ENCODE measurements around the gene IQGAP1. TPM values are rescaled to one million over a fixed set of nuclear protein-coding genes. Genes with fewer than 3 reads are reported as not detected.
"Not testable (repeated sequence)": the region's sequence is repeated elsewhere in the genome, so short reads cannot be mapped to it uniquely, and the experiment has no call there.

IQGAP1 gene
- total and polyA plus RNA-seq, 2 donors, result 131 to 144 TPM

- Histone ChIP-seq H3K27ac (ENCODE audit: low read depth in 1 of 2, low read length in 1 of 2) (no peak overlapping the region), H3K9me3 (ENCODE audit: control insufficient read depth in 2 of 2, insufficient read depth in 1 of 2, low read length in 1 of 2) (no peaks in the 10 kb centered on the region), H3K36me3 (ENCODE audit: control insufficient read depth in 2 of 2, insufficient read depth in 2 of 2, low read length in 1 of 2) (peaks cover 55 to 85% of the 10 kb centered on the region in 2 donors), H3K4me1 (ENCODE audit: control insufficient read depth in 2 of 2, insufficient read depth in 2 of 2, low read length in 2 of 2) (no peaks in the 10 kb centered on the region), H3K4me3 (ENCODE audit: low read length in 2 of 2) (no peak overlapping the region), H3K27me3 (ENCODE audit: control insufficient read depth in 2 of 2, insufficient read depth in 1 of 2, low read length in 1 of 2) (no peaks in the 10 kb centered on the region)
- 97% methylated on average over 1 of the region's 1 CpG for WGBS
- DNase-seq (ENCODE audit: low read depth in 6 of 9, low spot score in 9 of 9), result no peak
Measured at GRCh38 chr15:90489514-90489913, 101.5 kb downstream of the IQGAP1 start.

- DNase-seq (ENCODE audit: low read depth in 6 of 9, low spot score in 9 of 9), result no peak
- Histone ChIP-seq H3K27me3 (ENCODE audit: control insufficient read depth in 2 of 2, insufficient read depth in 1 of 2, low read length in 1 of 2) (no peaks in the 10 kb centered on the region), H3K4me3 (ENCODE audit: low read length in 2 of 2) (no peak overlapping the region), H3K9me3 (ENCODE audit: control insufficient read depth in 2 of 2, insufficient read depth in 1 of 2, low read length in 1 of 2) (no peaks in the 10 kb centered on the region), H3K27ac (ENCODE audit: low read depth in 1 of 2, low read length in 1 of 2) (no peak overlapping the region), H3K4me1 (ENCODE audit: control insufficient read depth in 2 of 2, insufficient read depth in 2 of 2, low read length in 2 of 2) (no peaks in the 10 kb centered on the region), H3K36me3 (ENCODE audit: control insufficient read depth in 2 of 2, insufficient read depth in 2 of 2, low read length in 1 of 2) (peaks cover 56 to 85% of the 10 kb centered on the region in 2 donors)
- whole genome bisulfite sequencing, result 99% methylated on average over 2 of the region's 2 CpGs
Measured at GRCh38 chr15:90489944-90490343, 101.9 kb downstream of the IQGAP1 start.

GRCh38 chr15:90493647-90494046 is 105.6 kb downstream of the IQGAP1 start:
- Histone ChIP-seq H3K4me3 (ENCODE audit: low read length in 2 of 2) (no peak overlapping the region), H3K27ac (ENCODE audit: low read depth in 1 of 2, low read length in 1 of 2) (no peak overlapping the region), H3K27me3 (ENCODE audit: control insufficient read depth in 2 of 2, insufficient read depth in 1 of 2, low read length in 1 of 2) (no peaks in the 10 kb centered on the region), H3K9me3 (ENCODE audit: control insufficient read depth in 2 of 2, insufficient read depth in 1 of 2, low read length in 1 of 2) (no peaks in the 10 kb centered on the region), H3K4me1 (ENCODE audit: control insufficient read depth in 2 of 2, insufficient read depth in 2 of 2, low read length in 2 of 2) (no peaks in the 10 kb centered on the region), H3K36me3 (ENCODE audit: control insufficient read depth in 2 of 2, insufficient read depth in 2 of 2, low read length in 1 of 2) (peaks cover 56 to 84% of the 10 kb centered on the region in 2 donors)
- peak in 3 of 9 donors; percentile 7 to 49 (median 44) for DNase-seq (ENCODE audit: low read depth in 6 of 9, low spot score in 9 of 9)

- WGBS, result 98% methylated on average over 3 of the region's 3 CpGs
- H3K36me3 ChIP-seq (ENCODE audit: control insufficient read depth in 2 of 2, insufficient read depth in 2 of 2, low read length in 1 of 2), result peaks cover 59 to 88% of the 10 kb centered on the region in 2 donors
Measured at GRCh38 chr15:90495067-90495466, 107.0 kb downstream of the IQGAP1 start.

GRCh38 chr15:90496791-90497190 is 108.7 kb downstream of the IQGAP1 start:
- Histone ChIP-seq H3K9me3 (ENCODE audit: control insufficient read depth in 2 of 2, insufficient read depth in 1 of 2, low read length in 1 of 2) (no peaks in the 10 kb centered on the region), H3K27me3 (ENCODE audit: control insufficient read depth in 2 of 2, insufficient read depth in 1 of 2, low read length in 1 of 2) (no peaks in the 10 kb centered on the region), H3K36me3 (ENCODE audit: control insufficient read depth in 2 of 2, insufficient read depth in 2 of 2, low read length in 1 of 2) (peaks cover 47 to 88% of the 10 kb centered on the region in 2 donors), H3K4me3 (ENCODE audit: low read length in 2 of 2) (no peak overlapping the region), H3K4me1 (ENCODE audit: control insufficient read depth in 2 of 2, insufficient read depth in 2 of 2, low read length in 2 of 2) (no peaks in the 10 kb centered on the region), H3K27ac (ENCODE audit: low read depth in 1 of 2, low read length in 1 of 2) (no peak overlapping the region)
- DNase-seq (ENCODE audit: low read depth in 6 of 9, low spot score in 9 of 9), result no peak
- 92% methylated on average over 3 of the region's 3 CpGs for WGBS

More at GRCh38 chr15:90495067-90495466, 107.0 kb downstream of the IQGAP1 start:
- Histone ChIP-seq H3K4me1 (ENCODE audit: control insufficient read depth in 2 of 2, insufficient read depth in 2 of 2, low read length in 2 of 2) (no peaks in the 10 kb centered on the region), H3K27ac (ENCODE audit: low read depth in 1 of 2, low read length in 1 of 2) (no peak overlapping the region), H3K4me3 (ENCODE audit: low read length in 2 of 2) (no peak overlapping the region), H3K9me3 (ENCODE audit: control insufficient read depth in 2 of 2, insufficient read depth in 1 of 2, low read length in 1 of 2) (no peaks in the 10 kb centered on the region), H3K27me3 (ENCODE audit: control insufficient read depth in 2 of 2, insufficient read depth in 1 of 2, low read length in 1 of 2) (no peaks in the 10 kb centered on the region)
- DNase-seq (ENCODE audit: low read depth in 6 of 9, low spot score in 9 of 9), result no peak

- Histone ChIP-seq H3K27ac (ENCODE audit: low read depth in 1 of 2, low read length in 1 of 2) (no peak overlapping the region), H3K4me3 (ENCODE audit: low read length in 2 of 2) (no peak overlapping the region), H3K9me3 (ENCODE audit: control insufficient read depth in 2 of 2, insufficient read depth in 1 of 2, low read length in 1 of 2) (no peaks in the 10 kb centered on the region), H3K27me3 (ENCODE audit: control insufficient read depth in 2 of 2, insufficient read depth in 1 of 2, low read length in 1 of 2) (no peaks in the 10 kb centered on the region), H3K4me1 (ENCODE audit: control insufficient read depth in 2 of 2, insufficient read depth in 2 of 2, low read length in 2 of 2) (no peaks in the 10 kb centered on the region), H3K36me3 (ENCODE audit: control insufficient read depth in 2 of 2, insufficient read depth in 2 of 2, low read length in 1 of 2) (peaks cover 41 to 87% of the 10 kb centered on the region in 2 donors)
- WGBS, result 58% methylated on average over 3 of the region's 3 CpGs
- no peak for DNase-seq (ENCODE audit: low read depth in 6 of 9, low spot score in 9 of 9)
Measured at GRCh38 chr15:90497376-90497775, 109.3 kb downstream of the IQGAP1 start.

GRCh38 chr15:90497912-90498311 is 109.9 kb downstream of the IQGAP1 start:
- peaks cover 37 to 83% of the 10 kb centered on the region in 2 donors for H3K36me3 ChIP-seq (ENCODE audit: control insufficient read depth in 2 of 2, insufficient read depth in 2 of 2, low read length in 1 of 2)
- no peaks in the 10 kb centered on the region for H3K27me3 ChIP-seq (ENCODE audit: control insufficient read depth in 2 of 2, insufficient read depth in 1 of 2, low read length in 1 of 2)
- no peak overlapping the region for H3K27ac ChIP-seq (ENCODE audit: low read depth in 1 of 2, low read length in 1 of 2)
- DNase-seq (ENCODE audit: low read depth in 6 of 9, low spot score in 9 of 9), result no peak
- H3K4me3 ChIP-seq (ENCODE audit: low read length in 2 of 2), result no peak overlapping the region
- no peaks in the 10 kb centered on the region for H3K4me1 ChIP-seq (ENCODE audit: control insufficient read depth in 2 of 2, insufficient read depth in 2 of 2, low read length in 2 of 2)
- H3K9me3 ChIP-seq (ENCODE audit: control insufficient read depth in 2 of 2, insufficient read depth in 1 of 2, low read length in 1 of 2), result no peaks in the 10 kb centered on the region
- WGBS, result 91% methylated on average over 6 of the region's 6 CpGs

- peaks cover 33 to 62% of the 10 kb centered on the region in 2 donors for H3K36me3 ChIP-seq (ENCODE audit: control insufficient read depth in 2 of 2, insufficient read depth in 2 of 2, low read length in 1 of 2)
- no peak for DNase-seq (ENCODE audit: low read depth in 6 of 9, low spot score in 9 of 9)
- H3K27me3 ChIP-seq (ENCODE audit: control insufficient read depth in 2 of 2, insufficient read depth in 1 of 2, low read length in 1 of 2), result no peaks in the 10 kb centered on the region
- H3K4me3 ChIP-seq (ENCODE audit: low read length in 2 of 2), result no peak overlapping the region
- H3K9me3 ChIP-seq (ENCODE audit: control insufficient read depth in 2 of 2, insufficient read depth in 1 of 2, low read length in 1 of 2), result no peaks in the 10 kb centered on the region
- H3K4me1 ChIP-seq (ENCODE audit: control insufficient read depth in 2 of 2, insufficient read depth in 2 of 2, low read length in 2 of 2), result no peaks in the 10 kb centered on the region
- 96% methylated on average over 2 of the region's 2 CpGs for WGBS
- H3K27ac ChIP-seq (ENCODE audit: low read depth in 1 of 2, low read length in 1 of 2), result no peak overlapping the region
Measured at GRCh38 chr15:90500171-90500570, 112.1 kb downstream of the IQGAP1 start.

GRCh38 chr15:90501898-90502297 is 113.9 kb downstream of the IQGAP1 start:
- Histone ChIP-seq H3K4me1 (ENCODE audit: control insufficient read depth in 2 of 2, insufficient read depth in 2 of 2, low read length in 2 of 2) (no peaks in the 10 kb centered on the region), H3K4me3 (ENCODE audit: low read length in 2 of 2) (no peak overlapping the region), H3K27ac (ENCODE audit: low read depth in 1 of 2, low read length in 1 of 2) (no peak overlapping the region), H3K36me3 (ENCODE audit: control insufficient read depth in 2 of 2, insufficient read depth in 2 of 2, low read length in 1 of 2) (peaks cover 26 to 47% of the 10 kb centered on the region in 2 donors), H3K9me3 (ENCODE audit: control insufficient read depth in 2 of 2, insufficient read depth in 1 of 2, low read length in 1 of 2) (no peaks in the 10 kb centered on the region), H3K27me3 (ENCODE audit: control insufficient read depth in 2 of 2, insufficient read depth in 1 of 2, low read length in 1 of 2) (no peaks in the 10 kb centered on the region)
- no peak for DNase-seq (ENCODE audit: low read depth in 6 of 9, low spot score in 9 of 9)
- 84% methylated on average over 4 of the region's 4 CpGs for WGBS

GRCh38 chr15:90510781-90511180 is 122.7 kb downstream of the IQGAP1 start:
- not testable (repeated sequence) for H3K27me3 ChIP-seq (ENCODE audit: control insufficient read depth in 2 of 2, insufficient read depth in 1 of 2, low read length in 1 of 2); H3K4me1 ChIP-seq (ENCODE audit: control insufficient read depth in 2 of 2, insufficient read depth in 2 of 2, low read length in 2 of 2)

More at GRCh38 chr15:90510781-90511180, 122.7 kb downstream of the IQGAP1 start:
- H3K4me3 ChIP-seq (ENCODE audit: low read length in 2 of 2); DNase-seq (ENCODE audit: low read depth in 6 of 9, low spot score in 9 of 9); H3K36me3 ChIP-seq (ENCODE audit: control insufficient read depth in 2 of 2, insufficient read depth in 2 of 2, low read length in 1 of 2); H3K9me3 ChIP-seq (ENCODE audit: control insufficient read depth in 2 of 2, insufficient read depth in 1 of 2, low read length in 1 of 2); H3K27ac ChIP-seq (ENCODE audit: low read depth in 1 of 2, low read length in 1 of 2): not testable (repeated sequence)
- WGBS, result 98% methylated on average over 29 of the region's 29 CpGs

Measured in thymus (tissue), 11 donors.